Measurements from ENCODE around the gene BAIAP2L2. TPM values are rescaled to one million over a fixed set of nuclear protein-coding genes. Genes with fewer than 3 reads are reported as not detected.
"Not testable (repeated sequence)": the region's sequence is repeated elsewhere in the genome, so short reads cannot be mapped to it uniquely, and the experiment has no call there.

The BAIAP2L2 gene
- total RNA-seq, 1 donor from 2014 or later: 0.45 TPM

GRCh38 chr22:38127869-38128268 is 17.4 kb upstream of the BAIAP2L2 start:
- no peak for DNase-seq (ENCODE audit: low read depth)

GRCh38 chr22:38126928-38127668 is 16.6 kb upstream of the BAIAP2L2 start:
- no peak for DNase-seq (ENCODE audit: low read depth)

- DNase-seq (ENCODE audit: low read depth): no peak
Measured at GRCh38 chr22:38125751-38126201, 15.3 kb upstream of the BAIAP2L2 start.

GRCh38 chr22:38125038-38125610 is 14.6 kb upstream of the BAIAP2L2 start:
- DNase-seq (ENCODE audit: low read depth): no peak

GRCh38 chr22:38124236-38124974 is 13.9 kb upstream of the BAIAP2L2 start:
- DNase-seq (ENCODE audit: low read depth): no peak

- no peak for DNase-seq (ENCODE audit: low read depth)
Measured at GRCh38 chr22:38122616-38123015, 12.1 kb upstream of the BAIAP2L2 start.

- no peak for DNase-seq (ENCODE audit: low read depth)
Measured at GRCh38 chr22:38120359-38121110, 10.1 kb upstream of the BAIAP2L2 start.

GRCh38 chr22:38118747-38119146 is 8.3 kb upstream of the BAIAP2L2 start:
- not testable (repeated sequence) for DNase-seq (ENCODE audit: low read depth)

GRCh38 chr22:38118182-38118581 is 7.7 kb upstream of the BAIAP2L2 start:
- no peak for DNase-seq (ENCODE audit: low read depth)

GRCh38 chr22:38117556-38117955 is 7.1 kb upstream of the BAIAP2L2 start:
- DNase-seq (ENCODE audit: low read depth): not testable (repeated sequence)

GRCh38 chr22:38115423-38116205 is 5.1 kb upstream of the BAIAP2L2 start:
- no peak for DNase-seq (ENCODE audit: low read depth)

GRCh38 chr22:38114484-38115398 is 4.3 kb upstream of the BAIAP2L2 start:
- DNase-seq (ENCODE audit: low read depth): peak; percentile 87

- DNase-seq (ENCODE audit: low read depth): no peak
Measured at GRCh38 chr22:38112381-38112780, 1.9 kb upstream of the BAIAP2L2 start.

GRCh38 chr22:38111925-38112355 is 1.5 kb upstream of the BAIAP2L2 start:
- DNase-seq (ENCODE audit: low read depth): no peak

GRCh38 chr22:38110863-38111852 is 674 bp upstream of the BAIAP2L2 start:
- no peak for DNase-seq (ENCODE audit: low read depth)

- DNase-seq (ENCODE audit: low read depth): no peak
Measured at GRCh38 chr22:38109371-38110001, 998 bp downstream of the BAIAP2L2 start.

- no peak for DNase-seq (ENCODE audit: low read depth)
Measured at GRCh38 chr22:38108561-38109319, 1.7 kb downstream of the BAIAP2L2 start.
